DMS53 treated with DMSO at 0.1 percent for 48 hours (cell line): ENCODE measurements around the gene ERICH6B.
"Not testable (repeated sequence)": the region's sequence is repeated elsewhere in the genome, so short reads cannot be mapped to it uniquely, and the experiment has no call there.

Experiments
- DNase-seq: peaks from one replicate; lab custom pipeline; 2025; ENCODE audit not compliant: unreplicated experiment; lab: John Stamatoyannopoulos, UW

Gene ERICH6B

DNA sequence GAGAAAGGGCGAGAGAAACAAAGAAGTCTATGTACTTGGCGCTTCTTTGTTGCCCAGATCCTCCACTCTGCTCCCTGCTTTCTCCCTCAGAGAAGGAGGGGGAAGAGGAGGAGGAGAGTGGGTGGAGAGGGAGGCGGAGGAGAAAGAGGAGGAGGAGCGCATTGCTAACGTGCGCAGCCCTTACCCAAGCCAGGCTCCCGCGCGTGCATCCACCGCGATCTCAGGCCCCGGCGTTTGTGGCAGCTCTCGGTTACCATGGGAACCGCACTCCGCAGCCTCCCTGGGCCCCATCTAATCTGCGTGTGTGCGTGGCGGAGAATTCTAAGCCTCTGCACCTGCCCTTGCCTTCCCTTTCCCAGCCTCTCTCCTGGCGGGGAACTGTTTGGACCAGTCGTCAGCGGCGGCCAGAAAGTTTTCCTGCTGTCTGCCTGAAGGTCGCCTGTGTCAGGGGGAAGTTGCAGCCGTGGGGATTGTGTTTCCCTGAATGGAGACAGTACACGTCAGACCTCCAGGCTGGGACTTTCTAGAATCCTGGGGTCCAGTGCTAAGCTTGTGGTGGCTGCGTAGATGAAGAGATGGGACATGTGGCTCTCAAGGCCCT, at the start of gene ERICH6B:
ERICH6B (minus strand) TSS at position 239 of the 601 bp plus-strand sequence. CDS start 18,734 bp downstream, outside the sequence.
- peak; percentile 63 for DNase-seq

DNA sequence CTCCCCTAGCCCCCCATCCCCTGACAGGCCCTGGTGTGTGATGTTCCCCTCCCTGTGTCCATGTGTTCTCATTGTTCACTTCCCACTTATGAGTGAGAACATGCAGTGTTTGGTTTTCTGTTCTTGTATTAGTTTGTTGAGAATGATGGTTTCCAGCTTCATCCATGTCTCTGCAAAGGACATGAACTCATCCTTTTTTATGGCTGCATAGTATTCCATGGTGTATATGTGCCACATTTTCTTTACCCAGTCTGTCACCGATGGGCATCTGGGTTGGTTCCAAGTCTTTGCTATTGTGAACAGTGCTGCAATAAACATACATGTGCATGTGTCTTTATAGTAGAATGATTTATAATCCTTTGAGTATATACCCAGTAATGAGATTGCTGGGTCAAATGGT, 47.4 kb upstream of the ERICH6B start:
- DNase-seq, result not testable (repeated sequence)

DNA sequence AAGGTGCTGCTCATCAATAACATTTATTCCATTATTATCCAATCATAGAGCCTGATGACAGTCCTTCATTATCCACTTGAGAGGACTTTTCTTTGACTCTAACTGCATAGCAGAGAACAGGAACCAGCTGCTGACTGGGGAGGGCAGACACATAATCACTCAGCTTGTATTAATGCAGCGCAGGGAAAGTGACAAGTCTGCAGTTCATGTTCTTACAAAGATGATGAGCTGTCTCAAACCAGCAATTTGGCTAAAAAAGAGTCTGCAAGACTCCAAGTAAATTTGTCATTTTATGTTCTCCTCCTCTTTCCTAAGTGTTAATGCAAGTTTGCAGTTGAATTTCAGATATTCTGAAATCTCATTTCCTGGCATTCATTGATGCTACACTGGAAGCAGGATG, 46.6 kb upstream of the ERICH6B start:
- no peak for DNase-seq

DNA sequence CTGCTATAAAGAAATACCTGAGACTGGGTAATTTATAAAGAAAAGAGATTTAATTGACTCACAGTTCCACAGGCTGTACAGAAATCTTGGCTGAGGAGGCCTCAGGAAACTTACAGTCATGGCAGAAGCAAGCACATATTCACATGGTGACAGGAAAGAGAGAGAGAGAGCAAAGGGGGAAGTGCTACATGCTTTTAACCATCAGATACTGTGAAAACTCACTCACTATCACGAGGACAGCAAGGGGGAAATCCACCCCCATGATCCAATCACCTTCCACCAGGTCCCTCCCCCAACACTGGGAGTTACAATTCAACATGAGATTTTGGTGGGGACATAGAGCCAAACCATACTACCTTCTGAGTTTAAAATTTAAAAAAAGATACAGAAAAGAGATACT, 44.9 kb upstream of the ERICH6B start:
- not testable (repeated sequence) for DNase-seq

DNA sequence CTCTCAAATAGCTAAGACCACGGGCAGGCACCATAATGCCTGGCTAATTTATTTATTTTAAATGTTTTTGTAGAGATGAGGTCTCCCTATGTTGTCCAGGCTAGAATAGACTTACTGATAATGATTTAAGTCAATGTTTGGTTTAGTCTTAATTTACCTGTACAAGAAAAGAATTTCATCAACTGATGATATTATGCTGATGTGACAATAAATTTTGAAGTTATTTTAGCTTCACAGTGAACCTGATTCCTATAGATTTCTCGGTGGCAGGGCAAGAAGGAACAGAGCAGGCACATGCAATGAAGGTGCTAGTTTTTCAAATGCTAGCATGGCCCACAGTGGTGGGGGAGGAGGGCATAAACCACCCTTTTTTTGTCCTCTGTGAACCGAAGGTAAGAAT, 44.0 kb upstream of the ERICH6B start:
- no peak for DNase-seq

GRCh38 chr13:45658586-45659235, 43.2 kb upstream of the ERICH6B start:
- no peak for DNase-seq

DNA sequence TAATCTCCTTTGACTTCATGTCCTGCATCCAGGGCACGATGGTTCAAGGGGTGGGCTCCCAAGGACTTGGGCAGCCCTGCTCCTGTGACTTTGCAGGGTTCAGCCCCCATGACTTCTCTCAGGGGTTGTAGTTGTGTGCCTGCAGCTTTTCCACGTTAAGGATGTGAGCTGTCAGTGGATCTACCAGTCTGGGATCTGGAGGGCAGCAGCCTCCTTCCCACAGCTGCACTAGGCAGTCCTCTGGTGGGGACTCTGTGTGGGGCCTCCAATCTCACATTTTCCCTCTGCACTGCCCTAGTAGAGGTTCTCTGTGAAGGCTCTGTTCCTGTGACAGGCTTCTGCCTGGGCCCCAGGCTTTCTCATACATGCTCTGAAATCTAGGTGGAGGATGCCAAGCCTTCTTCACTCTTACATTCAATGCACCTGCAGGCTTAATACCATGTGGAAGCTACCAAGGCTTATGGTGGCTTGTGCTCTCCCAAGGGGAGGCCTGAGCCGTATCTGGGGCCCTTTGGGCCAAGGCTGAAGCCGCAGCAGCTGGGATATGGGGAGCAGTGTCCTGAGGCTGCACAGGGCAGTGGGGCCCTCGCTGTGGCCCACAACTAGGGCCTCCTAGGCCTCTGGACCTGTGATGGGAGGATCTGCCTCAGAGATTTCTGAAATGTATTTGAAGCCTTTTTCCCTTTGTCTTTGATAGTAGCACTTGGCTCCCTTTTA, 39.3 kb upstream of the ERICH6B start:
- no peak for DNase-seq

GRCh38 chr13:45645263-45645662, 29.7 kb upstream of the ERICH6B start:
- DNase-seq, result not testable (repeated sequence)

GRCh38 chr13:45642159-45642558, 26.6 kb upstream of the ERICH6B start:
- not testable (repeated sequence) for DNase-seq

DNA sequence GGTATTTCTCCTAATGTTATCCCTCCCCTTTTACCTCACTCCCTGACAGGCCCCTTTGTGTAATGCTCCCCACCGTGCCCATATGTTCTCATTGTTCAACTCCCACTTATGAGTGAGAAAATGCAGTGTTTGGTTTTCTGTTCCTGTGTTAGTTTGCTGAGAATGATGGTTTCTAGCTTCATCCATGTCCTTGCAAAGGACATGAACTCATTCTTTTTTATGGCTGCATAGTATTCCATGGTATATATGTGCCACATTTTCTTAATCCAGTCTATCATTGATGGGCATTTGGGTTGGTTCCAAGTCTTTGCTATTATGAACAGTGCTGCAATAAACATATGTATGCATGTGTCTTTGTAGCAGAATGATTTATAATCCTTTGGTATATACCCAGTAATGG, 19.8 kb upstream of the ERICH6B start:
- not testable (repeated sequence) for DNase-seq

DNA sequence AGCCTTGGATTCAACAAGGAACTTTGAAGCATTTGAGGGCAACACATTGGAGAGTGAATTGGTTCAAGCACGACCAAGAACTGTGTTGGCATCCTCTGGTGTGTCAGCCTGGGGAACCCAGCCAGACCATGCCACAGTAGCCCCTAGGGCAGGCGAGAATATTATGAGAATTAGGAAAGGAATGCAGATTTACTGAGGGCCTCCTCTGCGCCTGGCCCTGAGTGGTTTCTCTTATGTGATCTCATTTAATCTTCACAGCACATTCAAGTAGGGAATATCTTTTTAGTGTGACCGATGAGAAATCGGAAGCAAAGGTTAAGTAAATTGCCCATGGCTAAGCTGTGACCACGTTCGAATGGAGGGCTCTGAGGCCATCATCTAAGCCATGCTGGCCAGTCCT, 15.3 kb upstream of the ERICH6B start:
- no peak for DNase-seq

- DNase-seq, result no peak
Observed at GRCh38 chr13:45629940-45630339, 14.4 kb upstream of the ERICH6B start.

DNA sequence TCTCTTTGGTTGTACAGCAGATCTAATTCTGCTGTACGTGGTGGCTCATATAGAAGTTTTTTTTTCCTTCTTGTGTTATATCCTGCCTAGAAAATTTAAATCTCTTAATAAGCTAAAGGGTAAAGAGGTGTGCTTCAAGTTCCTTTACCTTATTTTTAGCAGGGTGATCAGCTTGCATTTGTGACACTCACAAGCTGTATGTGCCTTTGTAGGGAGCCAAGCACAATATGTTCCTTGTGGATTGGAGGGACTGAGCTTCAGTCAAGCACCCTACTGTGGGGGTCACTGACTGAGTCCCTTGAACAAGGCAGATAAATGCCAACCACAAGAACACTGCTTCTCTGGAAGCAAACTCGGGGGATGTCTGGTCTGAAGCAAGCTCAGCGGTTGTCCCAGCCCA, 12.6 kb upstream of the ERICH6B start:
- DNase-seq, result no peak

GRCh38 chr13:45627656-45628055, 12.1 kb upstream of the ERICH6B start:
- DNase-seq, result no peak

DNA sequence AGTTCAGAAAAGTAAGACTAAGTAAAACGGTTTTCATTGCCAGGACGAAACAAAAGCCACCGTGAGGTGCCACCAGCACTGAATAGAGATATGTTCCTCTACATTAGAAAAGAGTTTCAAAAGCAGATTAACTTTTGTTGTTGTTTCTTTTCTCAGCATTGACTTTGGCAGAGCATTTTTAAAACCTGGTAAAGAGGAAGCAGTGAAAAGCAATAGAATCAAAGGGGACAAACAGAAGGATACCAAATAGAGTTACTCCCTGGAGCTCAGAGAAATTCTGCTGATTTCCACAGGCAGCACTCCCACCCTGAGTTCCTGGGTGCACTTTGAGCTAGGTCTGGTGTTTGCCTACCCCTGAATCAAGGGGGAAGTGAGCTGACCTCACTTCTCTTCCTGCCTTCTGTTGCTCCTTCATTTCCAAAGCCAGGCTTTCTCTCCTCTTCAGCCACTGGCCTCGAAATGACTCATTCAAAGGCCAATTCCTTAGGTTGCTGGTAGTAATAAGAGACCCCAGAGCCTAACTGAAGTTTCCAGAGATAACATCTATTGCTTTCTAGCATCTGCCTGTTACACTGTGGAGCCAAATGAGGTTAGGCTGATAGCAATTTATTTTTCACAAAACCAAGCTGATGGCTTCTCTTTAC, 11.3 kb upstream of the ERICH6B start:
- DNase-seq, result no peak

- peak; percentile 19 for DNase-seq
Observed at GRCh38 chr13:45623516-45624090, 8.1 kb upstream of the ERICH6B start.

- DNase-seq, result no peak
Observed at GRCh38 chr13:45621950-45622349, 6.4 kb upstream of the ERICH6B start.

DNA sequence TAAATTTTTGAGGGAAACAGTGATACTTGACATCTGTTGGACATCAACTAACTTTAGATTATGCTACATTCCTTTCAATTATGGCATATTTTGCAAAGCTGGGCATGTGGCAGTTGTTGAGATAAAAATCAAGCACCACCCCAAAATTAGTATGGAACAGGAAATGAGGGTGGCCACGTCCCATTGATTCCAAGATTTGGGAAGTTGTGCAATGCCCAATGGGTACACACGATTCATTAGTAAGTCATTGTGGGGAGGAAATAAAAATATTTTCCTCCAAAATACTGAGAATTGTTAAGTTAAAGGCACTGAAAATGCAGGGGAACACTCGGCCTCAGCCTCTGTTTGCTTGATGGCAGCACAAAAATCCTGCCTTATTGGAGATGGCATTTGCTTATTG, 7.6 kb downstream of the ERICH6B start:
- DNase-seq, result no peak

DNA sequence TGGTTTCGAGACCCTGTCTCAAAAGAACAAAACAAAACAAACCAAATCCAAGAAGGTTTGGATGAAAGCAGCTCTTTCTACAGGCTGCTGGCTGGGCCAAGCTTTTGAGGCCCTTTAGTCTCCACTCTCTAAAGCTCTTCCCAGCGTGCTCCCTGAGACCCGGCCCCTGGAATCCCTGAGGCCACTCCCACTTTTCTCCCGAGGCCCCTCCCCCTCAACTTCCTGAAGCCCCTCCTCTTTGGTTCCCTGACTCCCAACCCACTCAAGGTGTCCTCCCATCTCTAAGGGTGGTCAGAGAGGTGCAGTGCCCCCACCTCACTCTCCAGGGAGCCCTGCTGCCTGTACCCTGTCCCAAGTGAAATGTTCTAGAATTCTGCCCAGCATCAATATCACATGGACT, 10.6 kb downstream of the ERICH6B start:
- no peak for DNase-seq

DNA sequence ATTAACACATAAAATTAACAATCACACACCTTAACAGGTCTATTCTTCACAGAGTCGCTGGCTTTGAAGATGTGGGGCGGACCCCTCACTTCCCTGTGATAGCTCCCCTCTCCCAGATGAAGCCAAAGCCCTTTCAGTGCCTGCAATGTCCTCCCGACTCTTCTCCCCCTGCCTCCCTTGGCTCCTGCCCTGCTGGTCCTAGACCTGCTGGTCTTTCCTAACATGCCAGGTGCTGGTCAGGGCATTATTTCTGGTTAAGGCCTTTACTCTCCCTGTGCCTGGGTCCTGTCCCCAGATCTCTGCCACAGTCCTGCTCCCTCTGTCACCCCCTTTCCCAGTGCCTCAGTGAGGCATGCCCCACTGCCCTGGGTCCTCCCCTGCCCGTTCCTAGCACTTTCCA, 12.2 kb downstream of the ERICH6B start:
- DNase-seq, result no peak
